Fibroblast of lung (primary cell): ENCODE results near the gene NRCAM. TPM values are rescaled to one million over a fixed set of nuclear protein-coding genes. Genes with fewer than 3 reads are reported as not detected.

ENCODE experiments used
- DNase-seq, 2 donors: peaks; one replicate each; pipeline versions ENCODE4 v3.0.0 to v3.0.0-alpha.2; 2010; ENCODE audit warnings: low read depth in 2 of 2
- H2AFZ ChIP-seq: 2 replicates; pipeline ENCODE4 v1.5.1; 2012; ENCODE audit warnings: low read length, control low read depth, inconsistent platforms
- H3K27ac ChIP-seq: 2 replicates; pipeline ENCODE4 v1.5.1; 2011; ENCODE audit warnings: low read length, control low read depth; ENCODE audit not compliant: insufficient read depth
- H3K27me3 ChIP-seq: 2 replicates; pipeline ENCODE4 v1.5.1; 2011; ENCODE audit warnings: mild to moderate bottlenecking, low read length; ENCODE audit not compliant: control insufficient read depth, insufficient read depth
- H3K36me3 ChIP-seq: 2 replicates; pipeline ENCODE4 v1.5.1; 2011; ENCODE audit warnings: low read length; ENCODE audit not compliant: control insufficient read depth, insufficient read depth
- H3K4me1 ChIP-seq: 2 replicates; pipeline ENCODE4 v1.5.1; 2011; ENCODE audit warnings: low read length; ENCODE audit not compliant: control insufficient read depth, insufficient read depth; ENCODE audit errors: extremely low read depth
- H3K4me2 ChIP-seq: 2 replicates; pipeline ENCODE4 v1.5.1; 2011; ENCODE audit warnings: low read length, control low read depth; ENCODE audit not compliant: insufficient read depth; ENCODE audit errors: extremely low read depth
- H3K4me3 ChIP-seq, 4 experiments: fragments of 200-600 bp in 1 of 4; sonication (generic) in 1 of 4; replicated peaks in 1 of 4; 2 replicates each; pipeline ENCODE4 v1.5.1; 2011 to 2016; ENCODE audit warnings: low read length in 4 of 4, low read depth in 3 of 4, mild to moderate bottlenecking in 3 of 4, control low read depth in 2 of 4, inconsistent platforms in 1 of 4, mixed read lengths in 1 of 4; ENCODE audit not compliant: insufficient read depth in 1 of 4; ENCODE audit errors: control extremely low read depth in 1 of 4
- H3K79me2 ChIP-seq: 2 replicates; pipeline ENCODE4 v1.5.1; 2012; ENCODE audit warnings: mild to moderate bottlenecking, low read length, inconsistent platforms; ENCODE audit not compliant: control insufficient read depth, insufficient read depth
- H3K9ac ChIP-seq: 2 replicates; pipeline ENCODE4 v1.5.1; 2011; ENCODE audit warnings: mild to moderate bottlenecking, low read length, control low read depth; ENCODE audit not compliant: insufficient read depth
- H3K9me3 ChIP-seq: 2 replicates; pipeline ENCODE4 v1.5.1; 2012; ENCODE audit warnings: low read depth, low read length; ENCODE audit not compliant: control insufficient read depth, insufficient read depth
- H4K20me1 ChIP-seq: 2 replicates; pipeline ENCODE4 v1.5.1; 2011; ENCODE audit warnings: low read length; ENCODE audit not compliant: control insufficient read depth, insufficient read depth; ENCODE audit errors: extremely low read depth
- EZH2 ChIP-seq: IDR thresholded peaks from 2 replicates; pipeline ENCODE4 v1.5.1; 2012; ENCODE audit warnings: low read length, control low read depth, mild to moderate bottlenecking; ENCODE audit errors: missing control alignments
- polyA plus RNA-seq, 2 donors: library from polyadenylated mRNA; depleted of rRNA in 1 of 2; stranded (reverse) in 1 of 2; unstranded in 1 of 2; fragments of >200 nt; gene quantifications; 2 replicates each; pipeline ENCODE4 v1.2.1, GENCODE V29; 2011 to 2012; ENCODE audit warnings: missing spikeins in 1 of 2
- total RNA-seq: library from RNA; depleted of rRNA; stranded (reverse); fragments of >200 nt; gene quantifications from 2 replicates; pipeline ENCODE4 v1.2.1, GENCODE V29; 2014
- TF ChIP-seq, protein P1 (sequence below), 2 donors: IDR thresholded peaks in 1 of 2; conservative IDR thresholded peaks in 1 of 2; 1 replicate in 1 of 2; 2 replicates in 1 of 2; pipeline ENCODE4 v1.5.1; 2011 to 2012; ENCODE audit warnings: low read length in 2 of 2, control low read depth in 1 of 2, inconsistent platforms in 1 of 2, low read depth in 1 of 2, mild to moderate bottlenecking in 1 of 2

The NRCAM gene
- total and polyA plus RNA-seq, 2 donors (not counting 1 experiment from before 2014, with no cell fraction given) = 2.1 to 2.2 TPM

DNA sequence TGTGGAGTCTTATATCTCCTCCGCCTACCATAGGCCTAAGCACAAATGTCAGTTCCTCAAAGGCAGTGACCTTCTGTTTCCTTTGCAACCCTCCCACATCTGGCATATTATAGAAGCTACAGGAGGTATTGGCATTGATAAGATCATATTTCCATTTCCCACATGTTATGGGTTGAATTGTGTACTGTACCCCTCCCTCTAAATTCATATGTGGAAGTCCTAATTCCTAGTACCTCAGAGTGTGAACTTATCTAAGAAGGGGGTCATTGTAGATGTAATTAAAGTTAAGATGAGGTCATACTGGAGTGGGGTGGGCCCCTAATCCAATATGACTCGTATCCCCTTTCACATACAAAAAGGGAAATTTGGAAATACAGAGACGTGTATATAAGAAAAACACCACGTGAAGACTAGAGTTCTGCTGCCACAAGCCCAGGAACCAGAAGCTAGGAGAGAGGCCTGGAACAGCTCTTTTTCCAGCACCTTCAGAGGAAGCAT is 320.0 kb downstream of the NRCAM start:
- Histone ChIP-seq H2AFZ (no peak overlapping the region), H3K27me3 (no peaks in the 10 kb centered on the region), H3K4me3 (no peak overlapping the region), H3K36me3 (no peaks in the 10 kb centered on the region), H3K4me2 (no peak overlapping the region), H3K4me1 (no peaks in the 10 kb centered on the region), H4K20me1 (no peaks in the 10 kb centered on the region), H3K9ac (no peak overlapping the region), H3K27ac (no peak overlapping the region), H3K9me3 (no peaks in the 10 kb centered on the region), H3K79me2 (no peaks in the 10 kb centered on the region)
- TF ChIP-seq, protein P1, sequence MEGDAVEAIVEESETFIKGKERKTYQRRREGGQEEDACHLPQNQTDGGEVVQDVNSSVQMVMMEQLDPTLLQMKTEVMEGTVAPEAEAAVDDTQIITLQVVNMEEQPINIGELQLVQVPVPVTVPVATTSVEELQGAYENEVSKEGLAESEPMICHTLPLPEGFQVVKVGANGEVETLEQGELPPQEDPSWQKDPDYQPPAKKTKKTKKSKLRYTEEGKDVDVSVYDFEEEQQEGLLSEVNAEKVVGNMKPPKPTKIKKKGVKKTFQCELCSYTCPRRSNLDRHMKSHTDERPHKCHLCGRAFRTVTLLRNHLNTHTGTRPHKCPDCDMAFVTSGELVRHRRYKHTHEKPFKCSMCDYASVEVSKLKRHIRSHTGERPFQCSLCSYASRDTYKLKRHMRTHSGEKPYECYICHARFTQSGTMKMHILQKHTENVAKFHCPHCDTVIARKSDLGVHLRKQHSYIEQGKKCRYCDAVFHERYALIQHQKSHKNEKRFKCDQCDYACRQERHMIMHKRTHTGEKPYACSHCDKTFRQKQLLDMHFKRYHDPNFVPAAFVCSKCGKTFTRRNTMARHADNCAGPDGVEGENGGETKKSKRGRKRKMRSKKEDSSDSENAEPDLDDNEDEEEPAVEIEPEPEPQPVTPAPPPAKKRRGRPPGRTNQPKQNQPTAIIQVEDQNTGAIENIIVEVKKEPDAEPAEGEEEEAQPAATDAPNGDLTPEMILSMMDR (conservative IDR thresholded peaks at IDR 0.05 in 1 of 2, IDR thresholded peaks at IDR 0.05 in 1 of 2; ENCODE audit: low read depth in 1 of 2, low read length in 2 of 2) = no peak
- TF ChIP-seq EZH2 = no peak
- DNase-seq = peak in 1 of 2 donors; percentile 60

DNA sequence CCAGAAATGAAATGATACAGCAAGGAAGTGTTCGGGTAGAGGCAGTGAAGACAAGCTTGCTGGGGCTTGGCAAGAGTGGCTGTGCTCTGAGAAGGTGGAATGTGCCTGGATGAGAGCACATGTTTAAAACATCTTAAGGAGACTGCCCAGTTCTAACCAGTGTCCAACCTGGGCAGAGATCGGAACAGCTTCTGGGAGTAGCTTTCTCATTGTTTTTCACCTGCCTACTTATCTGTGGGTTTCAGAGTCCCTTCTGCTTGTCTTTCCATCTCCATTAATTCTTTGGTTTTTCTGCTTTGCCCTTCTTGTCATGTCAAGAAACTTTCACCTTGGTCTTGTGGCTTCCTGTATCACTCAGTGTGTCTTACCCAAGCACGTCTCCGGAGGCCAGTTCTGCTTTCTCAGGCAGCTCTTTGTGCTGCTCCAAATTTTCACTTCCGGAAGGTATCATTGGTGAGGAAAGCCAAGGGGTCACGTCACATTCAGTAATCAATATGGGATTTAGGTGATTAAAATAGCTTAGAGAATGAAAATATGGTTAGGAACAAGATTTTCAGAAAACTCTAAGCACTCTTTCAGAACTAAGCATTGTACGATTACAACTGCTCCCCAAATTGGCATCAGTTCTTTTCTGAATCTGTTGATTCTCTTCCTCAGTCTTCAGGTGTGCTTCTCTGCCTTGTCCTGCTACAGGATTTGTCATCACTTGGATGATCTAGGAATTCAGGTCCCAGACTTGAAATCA is 320.6 kb downstream of the NRCAM start:
- H3K9ac ChIP-seq = no peak overlapping the region
- no peaks in the 10 kb centered on the region for H3K9me3 ChIP-seq
- H2AFZ ChIP-seq = no peak overlapping the region
- no peak for TF ChIP-seq EZH2
- TF ChIP-seq, protein P1 (conservative IDR thresholded peaks at IDR 0.05 in 1 of 2, IDR thresholded peaks at IDR 0.05 in 1 of 2; ENCODE audit: low read depth in 1 of 2, low read length in 2 of 2) = no peak
- H3K27me3 ChIP-seq = no peaks in the 10 kb centered on the region
- H3K4me3 ChIP-seq = no peak overlapping the region
- no peak overlapping the region for H3K27ac ChIP-seq
- no peaks in the 10 kb centered on the region for H3K36me3 ChIP-seq
- no peaks in the 10 kb centered on the region for H3K79me2 ChIP-seq
- H3K4me1 ChIP-seq = no peaks in the 10 kb centered on the region
- no peaks in the 10 kb centered on the region for H4K20me1 ChIP-seq
- H3K4me2 ChIP-seq = no peak overlapping the region
- DNase-seq = no peak

DNA sequence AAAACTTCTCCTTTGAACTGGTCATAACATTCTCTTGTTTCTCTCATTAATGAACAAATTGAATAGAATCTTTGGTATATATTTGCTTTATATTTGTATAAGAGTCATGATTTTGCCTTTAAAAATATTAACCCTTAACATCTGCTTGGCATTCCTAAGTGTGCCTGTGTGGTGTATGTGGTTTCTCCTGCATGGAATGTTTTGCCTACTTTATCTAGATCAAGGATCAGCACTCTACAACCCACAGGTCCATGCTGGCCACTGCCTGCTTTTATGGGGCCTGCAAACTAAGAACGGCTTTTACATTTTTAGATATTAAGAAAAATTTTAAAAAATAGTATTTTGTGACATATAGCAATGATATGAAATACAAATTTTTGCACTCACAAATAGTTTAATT is 321.8 kb downstream of the NRCAM start:
- Histone ChIP-seq H3K9ac (no peak overlapping the region), H3K27ac (no peak overlapping the region), H3K9me3 (no peaks in the 10 kb centered on the region), H3K79me2 (no peaks in the 10 kb centered on the region), H4K20me1 (no peaks in the 10 kb centered on the region), H3K36me3 (no peaks in the 10 kb centered on the region), H2AFZ (no peak overlapping the region), H3K4me1 (no peaks in the 10 kb centered on the region), H3K4me3 (no peak overlapping the region), H3K4me2 (no peak overlapping the region), H3K27me3 (no peaks in the 10 kb centered on the region)
- TF ChIP-seq EZH2 = no peak
- TF ChIP-seq, protein P1 (conservative IDR thresholded peaks at IDR 0.05 in 1 of 2, IDR thresholded peaks at IDR 0.05 in 1 of 2; ENCODE audit: low read depth in 1 of 2, low read length in 2 of 2) = no peak
- peak in 1 of 2 donors; percentile 51 for DNase-seq
